Mucosa of stomach (tissue), 1 donor: ENCODE results near the gene CMC1.

ENCODE experiments used
- H3K27me3 ChIP-seq: one replicate; pipeline ENCODE4 v1.7.0; 2013; ENCODE audit warnings: mild to moderate bottlenecking, low read length; ENCODE audit not compliant: control insufficient read depth, insufficient read depth
- H3K36me3 ChIP-seq: one replicate; pipeline ENCODE4 v1.7.0; 2013; ENCODE audit warnings: low read length; ENCODE audit not compliant: control insufficient read depth, insufficient read depth
- H3K4me1 ChIP-seq: one replicate; pipeline ENCODE4 v1.7.0; 2013; ENCODE audit warnings: mild to moderate bottlenecking, low read length; ENCODE audit not compliant: control insufficient read depth, insufficient read depth
- H3K4me3 ChIP-seq: one replicate; pipeline ENCODE4 v1.7.0; 2013; ENCODE audit warnings: low read length
- H3K9ac ChIP-seq: one replicate; pipeline ENCODE4 v1.7.0; 2013; ENCODE audit warnings: mild to moderate bottlenecking, low read length, moderate library complexity
- H3K9me3 ChIP-seq: one replicate; pipeline ENCODE4 v1.7.0; 2013; ENCODE audit warnings: mild to moderate bottlenecking, low read length, moderate library complexity; ENCODE audit not compliant: control insufficient read depth
- donor health status: Pancreatic carcinoma.

Gene CMC1

GRCh38 chr3:28218917-28219198, 22.6 kb upstream of the CMC1 start:
- no peaks in the 10 kb centered on the region for H3K36me3 ChIP-seq
- H3K27me3 ChIP-seq = no peaks in the 10 kb centered on the region
- H3K9ac ChIP-seq = no peak overlapping the region

GRCh38 chr3:28224430-28224829, 17.0 kb upstream of the CMC1 start:
- H3K4me3 ChIP-seq = no peak overlapping the region
- no peaks in the 10 kb centered on the region for H3K36me3 ChIP-seq
- no peaks in the 10 kb centered on the region for H3K9me3 ChIP-seq
- H3K9ac ChIP-seq = no peak overlapping the region
- H3K4me1 ChIP-seq = no peaks in the 10 kb centered on the region
- no peaks in the 10 kb centered on the region for H3K27me3 ChIP-seq

More at GRCh38 chr3:28218917-28219198, 22.6 kb upstream of the CMC1 start:
- Histone ChIP-seq H3K9me3 (no peaks in the 10 kb centered on the region), H3K4me3 (no peak overlapping the region), H3K4me1 (no peaks in the 10 kb centered on the region)

GRCh38 chr3:28226020-28226419, 15.4 kb upstream of the CMC1 start:
- Histone ChIP-seq H3K9me3 (no peaks in the 10 kb centered on the region), H3K4me3 (no peak overlapping the region), H3K27me3 (no peaks in the 10 kb centered on the region), H3K36me3 (no peaks in the 10 kb centered on the region), H3K9ac (no peak overlapping the region), H3K4me1 (no peaks in the 10 kb centered on the region)

- Histone ChIP-seq H3K36me3 (no peaks in the 10 kb centered on the region), H3K4me1 (no peaks in the 10 kb centered on the region), H3K9ac (no peak overlapping the region), H3K4me3 (no peak overlapping the region), H3K9me3 (no peaks in the 10 kb centered on the region), H3K27me3 (no peaks in the 10 kb centered on the region)
Observed at GRCh38 chr3:28228623-28229022, 12.8 kb upstream of the CMC1 start.

GRCh38 chr3:28232659-28233058, 8.8 kb upstream of the CMC1 start:
- H3K9me3 ChIP-seq = no peaks in the 10 kb centered on the region
- H3K27me3 ChIP-seq = no peaks in the 10 kb centered on the region

GRCh38 chr3:28234454-28234853, 7.0 kb upstream of the CMC1 start:
- no peaks in the 10 kb centered on the region for H3K27me3 ChIP-seq

More at GRCh38 chr3:28232659-28233058, 8.8 kb upstream of the CMC1 start:
- Histone ChIP-seq H3K9ac (no peak overlapping the region), H3K36me3 (no peaks in the 10 kb centered on the region), H3K4me3 (no peak overlapping the region), H3K4me1 (no peaks in the 10 kb centered on the region)

GRCh38 chr3:28239108-28239507, 2.3 kb upstream of the CMC1 start:
- H3K9me3 ChIP-seq = no peaks in the 10 kb centered on the region
- no peak overlapping the region for H3K9ac ChIP-seq
- no peak overlapping the region for H3K4me3 ChIP-seq
- H3K27me3 ChIP-seq = no peaks in the 10 kb centered on the region
- no peaks in the 10 kb centered on the region for H3K4me1 ChIP-seq
- no peaks in the 10 kb centered on the region for H3K36me3 ChIP-seq

More at GRCh38 chr3:28234454-28234853, 7.0 kb upstream of the CMC1 start:
- Histone ChIP-seq H3K4me3 (no peak overlapping the region), H3K9ac (no peak overlapping the region), H3K9me3 (no peaks in the 10 kb centered on the region), H3K4me1 (no peaks in the 10 kb centered on the region), H3K36me3 (no peaks in the 10 kb centered on the region)

GRCh38 chr3:28240441-28240840, 978 bp upstream of the CMC1 start:
- no peak overlapping the region for H3K9ac ChIP-seq
- peaks cover 5% of the 10 kb centered on the region for H3K4me1 ChIP-seq
- no peaks in the 10 kb centered on the region for H3K9me3 ChIP-seq
- no peaks in the 10 kb centered on the region for H3K36me3 ChIP-seq
- H3K27me3 ChIP-seq = no peaks in the 10 kb centered on the region
- no peak overlapping the region for H3K4me3 ChIP-seq

GRCh38 chr3:28242519-28242918, 1.1 kb downstream of the CMC1 start:
- Histone ChIP-seq H3K36me3 (no peaks in the 10 kb centered on the region), H3K9me3 (no peaks in the 10 kb centered on the region), H3K4me1 (peaks cover 7% of the 10 kb centered on the region), H3K4me3 (peak overlapping the region; percentile 93), H3K27me3 (no peaks in the 10 kb centered on the region), H3K9ac (peak overlapping the region; percentile 98)

GRCh38 chr3:28243424-28244106, 2.1 kb downstream of the CMC1 start:
- H3K36me3 ChIP-seq = no peaks in the 10 kb centered on the region
- no peaks in the 10 kb centered on the region for H3K9me3 ChIP-seq
- peaks cover 7% of the 10 kb centered on the region for H3K4me1 ChIP-seq
- no peak overlapping the region for H3K9ac ChIP-seq
- H3K27me3 ChIP-seq = no peaks in the 10 kb centered on the region
- H3K4me3 ChIP-seq = no peak overlapping the region

GRCh38 chr3:28244491-28244890, 3.1 kb downstream of the CMC1 start:
- H3K4me3 ChIP-seq = no peak overlapping the region
- no peaks in the 10 kb centered on the region for H3K36me3 ChIP-seq
- no peaks in the 10 kb centered on the region for H3K27me3 ChIP-seq
- peaks cover 7% of the 10 kb centered on the region for H3K4me1 ChIP-seq
- H3K9me3 ChIP-seq = no peaks in the 10 kb centered on the region
- no peak overlapping the region for H3K9ac ChIP-seq

- Histone ChIP-seq H3K9ac (no peak overlapping the region), H3K4me3 (no peak overlapping the region), H3K27me3 (no peaks in the 10 kb centered on the region), H3K9me3 (no peaks in the 10 kb centered on the region), H3K36me3 (no peaks in the 10 kb centered on the region), H3K4me1 (peaks cover 7% of the 10 kb centered on the region)
Observed at GRCh38 chr3:28247286-28247685, 5.9 kb downstream of the CMC1 start.

GRCh38 chr3:28250999-28251398, 9.6 kb downstream of the CMC1 start:
- no peaks in the 10 kb centered on the region for H3K4me1 ChIP-seq
- no peak overlapping the region for H3K9ac ChIP-seq
- H3K36me3 ChIP-seq = no peaks in the 10 kb centered on the region
- no peaks in the 10 kb centered on the region for H3K9me3 ChIP-seq
- H3K4me3 ChIP-seq = no peak overlapping the region
- no peaks in the 10 kb centered on the region for H3K27me3 ChIP-seq
